HG03103 (cell line): ENCODE data around the gene MRTFA.
"Not testable (repeated sequence)": the region's sequence is repeated elsewhere in the genome, so short reads cannot be mapped to it uniquely, and the experiment has no call there.

ENCODE experiments used
- ATAC-seq: cut with Tn5 transposase; IDR thresholded peaks from one replicate; pipeline ENCODE4 v1.9.1; 2021; ENCODE audit warnings: low read depth; ENCODE audit not compliant: unreplicated experiment

MRTFA gene

GRCh38 chr22:40529821-40530220, 106.7 kb downstream of the MRTFA start:
- ATAC-seq: no peak

GRCh38 chr22:40526960-40527359, 109.6 kb downstream of the MRTFA start:
- ATAC-seq: no peak

GRCh38 chr22:40525250-40525884, 111.2 kb downstream of the MRTFA start:
- no peak for ATAC-seq

GRCh38 chr22:40524392-40525249, 111.9 kb downstream of the MRTFA start:
- ATAC-seq: no peak

GRCh38 chr22:40522141-40522540, 114.4 kb downstream of the MRTFA start:
- no peak for ATAC-seq

GRCh38 chr22:40521046-40521445, 115.5 kb downstream of the MRTFA start:
- no peak for ATAC-seq

- no peak for ATAC-seq
These were observed 116.0 kb downstream of the MRTFA start for GRCh38 chr22:40520562-40520961.

- no peak for ATAC-seq
These were observed 116.6 kb downstream of the MRTFA start for GRCh38 chr22:40519948-40520331.

GRCh38 chr22:40519284-40519947, 117.1 kb downstream of the MRTFA start:
- ATAC-seq: no peak

GRCh38 chr22:40518840-40519239, 117.7 kb downstream of the MRTFA start:
- no peak for ATAC-seq

GRCh38 chr22:40517631-40518030, 118.9 kb downstream of the MRTFA start:
- ATAC-seq: no peak

- ATAC-seq: no peak
These were observed 120.1 kb downstream of the MRTFA start for GRCh38 chr22:40516416-40516815.

- no peak for ATAC-seq
These were observed 123.9 kb downstream of the MRTFA start for GRCh38 chr22:40512426-40513136.

- no peak for ATAC-seq
These were observed 124.9 kb downstream of the MRTFA start for GRCh38 chr22:40511604-40512003.

- ATAC-seq: no peak
These were observed 125.7 kb downstream of the MRTFA start for GRCh38 chr22:40510631-40511364.

GRCh38 chr22:40509401-40510134, 127.0 kb downstream of the MRTFA start:
- ATAC-seq: no peak

GRCh38 chr22:40508046-40508445, 128.5 kb downstream of the MRTFA start:
- ATAC-seq: not testable (repeated sequence)

GRCh38 chr22:40507491-40507890, 129.0 kb downstream of the MRTFA start:
- no peak for ATAC-seq

- ATAC-seq: no peak
These were observed 129.8 kb downstream of the MRTFA start for GRCh38 chr22:40506762-40507161.
